Effector CD8-positive, alpha-beta T cell (primary cell): ENCODE data around the gene ARFGAP3.

Source experiments
- DNase-seq: peaks from one replicate; lab custom pipeline; 2025; lab: John Stamatoyannopoulos, UW

The ARFGAP3 gene

GRCh38 chr22:42883970-42884369, 26.9 kb upstream of the ARFGAP3 start:
- no peak for DNase-seq

DNA sequence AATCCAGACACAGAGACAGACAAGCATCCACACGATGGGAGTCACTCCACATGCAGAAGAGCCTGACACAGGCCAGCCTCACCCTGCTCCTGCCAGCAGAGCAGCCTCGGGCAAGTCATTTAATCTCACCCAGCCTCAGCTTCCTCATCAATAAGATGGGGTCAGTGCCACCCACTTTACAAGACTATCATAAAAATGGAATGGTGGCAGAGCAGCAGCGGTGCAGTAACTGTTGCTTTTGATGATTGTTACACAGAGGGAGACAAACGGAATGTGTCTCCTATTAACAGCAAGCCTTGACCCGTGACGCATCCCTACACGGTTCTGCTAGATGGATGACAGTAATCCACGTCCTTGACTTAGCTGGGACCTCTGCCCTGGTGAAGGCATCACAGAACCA, 26.0 kb upstream of the ARFGAP3 start:
- DNase-seq = no peak

GRCh38 chr22:42881982-42882656, 25.0 kb upstream of the ARFGAP3 start:
- no peak for DNase-seq

DNA sequence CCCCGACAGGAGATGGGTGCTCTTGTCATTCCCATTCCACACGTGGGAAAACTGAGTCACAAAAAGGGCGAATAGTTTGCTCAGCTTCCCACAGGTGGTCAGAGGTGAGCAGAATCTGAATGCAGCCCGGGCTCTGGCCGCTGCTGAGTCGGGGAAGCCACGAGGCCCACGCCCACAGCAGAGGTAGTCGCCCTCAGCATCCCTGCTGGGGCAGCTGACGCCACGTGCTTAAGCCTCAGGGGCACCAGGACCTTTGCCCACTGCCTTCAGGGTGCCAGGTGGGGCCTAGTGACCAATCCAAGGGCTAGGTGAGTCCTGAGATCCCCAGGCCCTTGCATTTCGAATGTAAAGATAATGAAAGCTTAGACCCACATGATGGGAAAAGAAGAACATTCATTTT, 24.2 kb upstream of the ARFGAP3 start:
- DNase-seq = no peak

DNA sequence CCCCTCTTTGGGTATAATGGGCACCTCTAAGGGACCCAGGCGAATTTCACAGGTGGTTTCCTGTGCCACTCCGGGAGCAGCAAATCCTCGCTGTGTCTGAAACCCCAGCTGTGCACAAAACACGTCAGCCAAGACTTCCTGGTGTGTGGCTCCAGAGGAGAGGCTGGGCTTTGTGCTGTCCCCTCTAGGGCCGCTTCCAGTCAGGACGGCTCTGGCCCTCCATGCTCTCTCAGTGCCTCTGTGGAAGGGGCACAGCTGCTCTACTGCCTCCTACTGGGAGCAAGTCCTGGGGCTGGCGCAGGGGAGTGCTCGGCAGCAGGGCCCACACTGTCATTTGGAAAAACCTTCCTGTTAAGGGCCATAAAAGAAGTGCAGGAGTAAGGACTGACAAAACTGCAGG, 23.7 kb upstream of the ARFGAP3 start:
- DNase-seq = no peak

DNA sequence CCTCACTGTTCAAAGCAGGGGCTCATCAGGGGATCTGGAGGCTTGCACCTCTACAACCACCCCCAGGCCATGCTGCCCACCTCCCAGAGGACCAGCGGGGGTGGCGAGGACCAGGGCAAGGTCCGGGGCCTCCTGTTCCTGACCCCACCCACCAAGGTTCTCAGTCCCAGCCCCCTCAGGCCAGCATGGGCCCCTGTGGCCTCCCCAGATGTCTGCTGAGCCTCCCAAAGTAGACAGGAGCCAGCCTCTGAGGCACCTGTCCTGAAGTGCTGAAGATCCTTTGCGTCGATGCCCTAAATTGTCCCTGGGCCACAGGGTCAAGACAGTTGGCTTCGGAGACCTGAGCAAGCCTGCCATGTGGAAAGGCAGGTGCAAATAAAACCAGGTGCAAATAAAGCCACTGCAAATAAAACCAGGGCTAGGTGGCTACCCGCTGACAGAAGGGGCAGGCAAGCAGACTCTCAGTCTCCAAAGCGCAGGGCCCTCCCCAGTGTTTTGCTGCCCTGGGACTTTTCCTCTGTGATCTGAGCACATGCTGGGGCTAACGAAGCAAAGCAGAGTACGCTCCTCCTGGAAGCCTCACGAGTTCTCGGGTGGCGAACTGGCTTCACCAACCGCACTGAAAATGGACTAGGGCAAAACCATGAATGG, 22.4 kb upstream of the ARFGAP3 start:
- DNase-seq = no peak

DNA sequence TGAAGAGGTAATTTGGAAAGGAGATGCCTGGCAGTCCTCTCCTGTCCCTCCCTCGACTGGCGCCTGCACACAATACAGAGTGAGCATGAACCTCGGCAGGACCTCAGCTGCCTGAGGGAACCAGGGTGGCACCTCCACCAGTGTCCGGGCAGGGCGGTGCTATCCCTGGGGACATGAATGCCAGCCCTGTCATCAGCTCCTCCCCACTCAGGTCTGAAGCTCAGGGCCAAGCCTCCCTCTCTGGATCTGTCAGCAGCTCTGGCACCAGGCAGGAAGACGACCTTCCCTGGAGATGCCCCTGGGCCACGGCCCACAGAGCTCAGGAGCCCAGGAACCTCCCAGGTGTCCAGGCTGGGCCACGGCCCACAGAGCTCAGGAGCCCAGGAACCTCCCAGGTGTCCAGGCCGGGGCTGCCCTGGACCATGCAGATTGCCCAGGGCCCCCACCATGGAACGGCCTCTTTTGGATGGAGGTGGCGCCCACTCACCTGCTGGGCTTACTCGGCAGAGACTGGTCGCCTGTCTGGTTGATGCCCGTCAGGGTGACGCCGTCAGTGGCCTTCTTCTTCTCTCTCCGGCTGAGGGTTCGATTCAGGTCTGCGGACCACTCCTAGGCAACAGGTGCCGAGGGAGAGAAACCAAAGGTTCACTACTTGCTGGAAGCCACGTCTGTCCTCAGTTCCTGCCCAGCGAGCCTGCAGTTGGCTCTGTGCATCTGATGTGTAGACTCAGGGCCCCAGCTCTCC, 21.7 kb upstream of the ARFGAP3 start:
- no peak for DNase-seq

GRCh38 chr22:42877597-42878340, 20.7 kb upstream of the ARFGAP3 start:
- DNase-seq = no peak

GRCh38 chr22:42877158-42877557, 20.1 kb upstream of the ARFGAP3 start:
- no peak for DNase-seq

GRCh38 chr22:42876041-42876440, 19.0 kb upstream of the ARFGAP3 start:
- no peak for DNase-seq

- DNase-seq = no peak
These were observed 16.9 kb upstream of the ARFGAP3 start for GRCh38 chr22:42874010-42874409.

DNA sequence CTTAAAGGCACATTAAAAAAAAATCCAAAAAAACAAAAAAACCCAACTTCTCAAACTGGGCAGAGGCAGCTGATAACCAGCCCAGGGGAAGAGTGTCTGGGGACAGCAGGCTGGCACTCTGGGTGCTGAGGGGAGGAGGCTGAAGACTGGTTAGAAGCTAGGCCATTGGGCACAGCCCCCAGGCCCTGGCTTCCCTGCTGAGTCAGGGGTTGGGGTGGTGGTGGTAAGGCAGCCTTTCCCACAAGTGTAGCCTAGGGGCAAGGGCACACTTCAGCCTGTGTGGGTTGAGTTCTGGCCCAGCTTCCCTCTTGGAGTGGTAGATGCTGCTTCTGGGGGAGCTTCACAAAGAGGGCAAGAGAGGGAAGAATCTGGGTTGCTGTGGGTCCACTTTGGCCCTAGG, 16.3 kb upstream of the ARFGAP3 start:
- DNase-seq = no peak

DNA sequence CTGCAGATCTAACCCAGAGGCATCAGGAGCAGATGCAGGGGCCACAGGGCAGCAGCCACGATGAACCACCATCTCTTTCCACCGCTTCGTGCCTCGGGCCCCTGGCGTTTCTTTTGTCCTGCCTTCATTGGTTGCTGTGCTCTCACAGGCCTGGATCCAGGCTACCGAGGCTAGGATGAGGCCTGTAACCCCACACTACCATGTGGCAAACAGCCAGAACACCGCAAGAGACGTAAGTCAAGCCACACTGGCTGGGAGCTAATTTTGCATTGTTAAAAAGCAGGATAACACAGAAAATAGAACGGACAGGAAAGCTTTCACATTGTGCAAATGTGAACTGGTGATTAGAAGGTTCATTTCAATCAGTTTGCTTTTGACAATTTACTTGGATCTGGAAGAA, 15.7 kb upstream of the ARFGAP3 start:
- DNase-seq = no peak

- no peak for DNase-seq
These were observed 14.3 kb upstream of the ARFGAP3 start for GRCh38 chr22:42871146-42872050.

- DNase-seq = no peak
These were observed 12.9 kb upstream of the ARFGAP3 start for GRCh38 chr22:42869888-42870480.

DNA sequence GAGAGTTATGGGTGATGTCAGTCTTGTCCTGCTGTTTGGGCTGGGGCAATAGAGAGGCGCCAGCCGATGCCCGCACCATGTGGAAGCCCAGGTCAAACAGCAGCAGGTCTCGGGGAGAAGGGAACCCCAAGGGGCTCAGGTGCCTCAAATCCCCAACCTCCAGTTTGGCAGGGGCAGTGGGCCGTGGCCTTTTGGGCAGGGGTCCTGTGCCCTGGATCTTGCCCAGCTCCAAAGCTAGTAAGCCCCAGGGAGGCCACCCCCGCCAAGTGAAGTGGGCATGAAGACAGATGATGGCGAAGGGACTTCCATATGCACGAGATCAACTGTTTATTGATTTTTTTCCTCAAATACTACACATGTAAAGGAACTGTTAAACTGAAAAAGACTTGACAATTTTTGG, 12.4 kb upstream of the ARFGAP3 start:
- DNase-seq = no peak

GRCh38 chr22:42868751-42869251, 11.7 kb upstream of the ARFGAP3 start:
- DNase-seq = no peak

GRCh38 chr22:42866100-42866499, 9.0 kb upstream of the ARFGAP3 start:
- DNase-seq = no peak

GRCh38 chr22:42865536-42865935, 8.5 kb upstream of the ARFGAP3 start:
- DNase-seq = no peak

GRCh38 chr22:42863349-42863961, 6.4 kb upstream of the ARFGAP3 start:
- no peak for DNase-seq
